Measurements from ENCODE around the gene MORC3. TPM values are rescaled to one million over a fixed set of nuclear protein-coding genes. Genes with fewer than 3 reads are reported as not detected.
A peak's percentile ranks its signal among the peaks of the same experiment; 100 is the strongest.
"Not testable (repeated sequence)": the region's sequence is repeated elsewhere in the genome, so short reads cannot be mapped to it uniquely, and the experiment has no call there.

The MORC3 gene
- total RNA-seq (2014; rRNA removed; shearing (Covaris generic)) = 14.3 and 17.7 TPM in 2 replicates

DNA sequence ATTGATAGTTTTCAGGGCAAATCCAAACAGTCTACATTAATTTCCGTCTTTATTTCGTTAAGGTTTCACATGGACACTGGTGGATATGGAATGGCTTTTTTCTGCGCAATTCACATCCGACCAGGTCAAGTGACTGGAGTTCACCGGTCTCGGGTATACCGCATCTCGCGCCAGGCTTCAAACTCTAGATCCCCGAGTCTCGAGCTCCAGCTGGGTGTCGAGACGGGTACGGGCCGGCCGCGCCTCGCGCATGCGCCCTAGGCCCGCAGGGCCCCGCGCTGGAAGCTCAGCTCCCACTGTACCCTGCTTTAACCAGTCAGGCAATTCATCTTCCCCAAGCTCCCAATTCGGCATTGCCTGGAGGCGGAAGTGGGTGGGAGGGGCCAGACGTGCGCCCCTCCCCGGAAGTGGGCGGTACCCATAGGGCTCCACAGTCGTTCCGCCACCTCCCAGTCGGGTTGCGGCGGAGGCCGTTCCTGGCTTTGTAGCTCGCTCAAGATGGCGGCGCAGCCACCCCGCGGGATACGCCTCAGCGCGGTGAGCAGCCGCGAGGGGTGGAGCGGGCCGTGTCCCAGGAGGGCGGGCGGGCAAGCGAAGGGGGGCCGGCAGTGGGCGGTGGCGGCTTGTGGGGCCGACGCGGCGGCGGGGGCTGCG, at the start of gene MORC3:
MORC3 (plus strand) TSS at position 431 of the 654 bp plus-strand sequence; CDS start at position 499, 68 bp downstream.
- peak; percentile 99 for DNase-seq (ENCODE audit: low spot score)

- not testable (repeated sequence) for DNase-seq (ENCODE audit: low spot score)
Measured at GRCh38 chr21:36270786-36271695, 49.0 kb upstream of the MORC3 start.

DNA sequence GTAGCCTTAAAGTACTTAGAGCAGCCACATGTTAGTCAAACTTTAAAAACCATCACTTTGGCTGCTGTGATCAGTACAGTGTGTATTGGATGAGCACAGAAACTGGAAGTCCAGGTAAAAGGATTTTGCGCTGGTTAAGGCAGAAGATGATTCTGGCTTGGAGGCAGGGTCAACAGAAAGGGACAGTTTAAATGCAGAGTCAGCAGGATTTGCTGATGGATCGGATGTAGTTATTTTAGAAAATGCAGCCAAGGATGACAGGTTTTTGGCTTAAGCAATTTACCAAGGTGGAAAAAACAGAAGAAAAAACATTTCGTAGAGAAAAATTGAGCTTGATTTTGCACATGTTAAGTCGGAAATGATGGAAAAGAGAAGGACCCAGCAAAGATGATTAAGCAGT, 45.9 kb upstream of the MORC3 start:
- DNase-seq (ENCODE audit: low spot score) = no peak

DNA sequence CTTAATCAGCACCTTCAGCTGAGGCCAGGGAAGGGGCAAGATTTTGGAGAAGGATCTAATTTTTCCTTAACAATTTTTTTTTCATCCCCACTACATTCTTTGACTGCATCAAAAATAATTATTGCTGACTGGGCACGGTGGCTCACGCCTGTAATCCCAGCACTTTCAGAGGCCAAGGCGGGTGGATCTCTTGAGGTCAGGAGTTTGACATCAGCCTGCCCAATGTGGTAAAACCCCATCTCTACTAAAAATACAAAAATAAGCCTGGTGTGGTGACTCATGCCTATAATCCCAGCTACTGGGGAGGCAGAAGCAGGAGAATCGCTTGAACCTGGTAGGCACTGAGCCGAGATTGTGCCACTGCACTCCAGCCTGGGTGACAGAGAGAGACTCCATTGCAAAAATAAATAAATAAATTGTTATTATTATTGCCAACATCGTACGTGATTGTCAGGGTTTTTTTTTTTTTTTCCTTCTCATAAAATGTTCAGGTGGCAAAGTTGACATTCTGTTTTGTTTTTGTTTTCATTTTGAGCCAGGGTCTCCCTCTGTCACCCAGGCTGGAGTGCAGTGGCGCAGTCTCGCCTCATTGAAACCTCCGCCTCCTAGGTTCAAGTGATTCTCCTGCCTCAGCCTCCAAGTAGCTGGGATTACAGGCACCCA, 37.3 kb upstream of the MORC3 start:
- DNase-seq (ENCODE audit: low spot score) = peak; percentile 51

GRCh38 chr21:36283231-36283622, 36.8 kb upstream of the MORC3 start:
- not testable (repeated sequence) for DNase-seq (ENCODE audit: low spot score)

- DNase-seq (ENCODE audit: low spot score) = no peak
Measured at GRCh38 chr21:36288651-36289243, 31.2 kb upstream of the MORC3 start.

- DNase-seq (ENCODE audit: low spot score) = no peak
Measured at GRCh38 chr21:36291509-36291908, 28.5 kb upstream of the MORC3 start.

- DNase-seq (ENCODE audit: low spot score) = no peak
Measured at GRCh38 chr21:36297406-36297937, 22.5 kb upstream of the MORC3 start.

DNA sequence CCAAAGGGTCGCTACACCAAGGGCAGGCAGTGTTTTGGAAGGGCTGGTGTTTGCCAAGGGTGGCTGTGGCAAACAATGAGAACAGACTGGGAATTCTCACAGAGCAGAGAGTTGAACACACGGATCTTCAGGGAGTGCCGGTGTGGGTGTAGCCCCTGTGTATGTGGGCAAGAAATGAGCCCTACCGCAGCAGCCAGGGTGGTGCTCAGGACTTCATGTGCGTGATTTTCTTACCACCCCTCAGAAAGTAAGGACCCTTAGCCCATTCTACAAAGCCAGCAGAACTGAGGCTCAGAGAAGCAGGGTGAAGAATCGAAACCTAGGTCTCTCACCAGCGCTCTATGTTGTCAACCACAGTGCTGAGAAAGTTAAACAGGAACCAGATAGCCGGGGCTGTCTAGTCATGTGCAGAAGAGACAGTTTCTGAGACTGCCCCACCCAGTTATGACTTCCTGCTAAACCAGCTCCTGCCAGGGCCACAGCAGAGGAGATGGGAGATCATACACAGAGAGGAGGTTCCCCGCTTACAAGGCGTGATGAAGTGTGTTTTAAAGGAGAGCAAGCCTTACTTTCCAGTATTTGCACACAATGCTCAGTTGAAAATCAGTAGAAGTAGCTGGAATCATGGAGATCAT, 21.9 kb upstream of the MORC3 start:
- peak; percentile 26 for DNase-seq (ENCODE audit: low spot score)

DNA sequence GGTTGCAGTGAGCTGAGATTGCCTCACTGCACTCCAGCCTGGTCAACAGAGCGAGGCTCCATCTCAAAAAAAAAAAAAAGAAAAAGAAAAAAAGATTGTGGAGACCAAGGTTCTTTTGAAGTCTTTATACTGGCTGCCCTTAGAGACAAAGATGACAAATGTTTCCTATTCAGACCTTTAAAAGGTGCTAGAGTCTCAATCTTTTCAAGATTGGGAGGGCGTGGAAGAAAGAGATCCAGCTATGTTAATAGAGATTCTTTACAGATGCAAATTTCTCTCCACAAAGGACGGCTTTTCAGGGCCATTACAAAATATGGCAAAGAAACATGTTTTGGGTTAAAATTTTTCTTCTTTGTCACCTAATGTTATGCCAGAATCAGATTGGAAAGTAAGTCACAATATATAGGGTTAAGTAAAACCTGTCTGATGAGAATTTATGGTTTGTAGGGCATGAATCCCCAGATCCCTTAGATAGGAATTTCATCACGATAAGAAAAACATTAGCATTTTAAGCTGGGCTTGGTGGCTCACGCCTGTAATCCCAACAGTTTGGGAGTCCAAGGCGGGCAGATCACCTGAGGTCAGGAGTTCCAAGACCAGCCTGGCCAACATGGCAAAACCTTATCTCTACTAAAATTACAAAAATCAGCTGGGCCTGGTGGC, 13.0 kb upstream of the MORC3 start:
- DNase-seq (ENCODE audit: low spot score) = no peak

DNA sequence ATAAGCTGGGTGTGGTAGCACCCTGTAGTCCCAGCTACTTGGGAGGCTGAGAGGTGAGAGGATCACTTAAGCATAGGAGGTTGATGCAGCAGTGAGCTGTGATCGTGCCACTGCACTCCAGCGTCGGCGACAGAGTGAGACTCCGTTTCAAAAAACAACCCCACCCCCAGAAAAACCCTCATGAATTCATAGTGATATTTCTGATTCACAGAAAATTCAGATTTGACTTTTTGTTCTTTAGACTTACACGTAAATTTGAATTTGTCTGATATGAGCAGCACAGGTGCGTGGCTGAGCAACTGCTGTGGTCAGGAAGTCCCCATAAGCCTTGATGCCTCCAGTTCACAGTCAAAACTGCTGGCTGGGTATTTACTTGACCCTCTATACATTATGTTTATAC, 10.0 kb upstream of the MORC3 start:
- DNase-seq (ENCODE audit: low spot score) = no peak

DNA sequence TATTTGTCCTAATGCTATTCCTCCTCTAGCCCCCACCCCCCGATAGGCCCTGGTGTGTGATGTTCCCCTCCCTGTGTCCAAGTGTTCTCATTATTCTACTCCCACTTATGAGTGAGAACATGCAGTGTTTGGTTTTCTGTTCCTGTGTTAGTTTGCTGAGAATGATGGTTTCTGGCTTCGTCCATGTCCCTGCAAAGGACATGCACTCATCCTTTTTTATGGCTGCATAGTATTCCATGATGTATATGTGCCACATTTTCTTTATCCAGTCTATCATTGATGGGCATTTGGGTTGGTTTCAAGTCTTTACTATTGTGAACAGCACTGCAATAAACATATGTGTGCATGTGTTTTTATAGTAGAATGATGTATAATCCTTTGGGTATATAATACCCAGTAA, 6.6 kb upstream of the MORC3 start:
- DNase-seq (ENCODE audit: low spot score) = not testable (repeated sequence)

GRCh38 chr21:36316045-36316444, 4.0 kb upstream of the MORC3 start:
- not testable (repeated sequence) for DNase-seq (ENCODE audit: low spot score)

DNA sequence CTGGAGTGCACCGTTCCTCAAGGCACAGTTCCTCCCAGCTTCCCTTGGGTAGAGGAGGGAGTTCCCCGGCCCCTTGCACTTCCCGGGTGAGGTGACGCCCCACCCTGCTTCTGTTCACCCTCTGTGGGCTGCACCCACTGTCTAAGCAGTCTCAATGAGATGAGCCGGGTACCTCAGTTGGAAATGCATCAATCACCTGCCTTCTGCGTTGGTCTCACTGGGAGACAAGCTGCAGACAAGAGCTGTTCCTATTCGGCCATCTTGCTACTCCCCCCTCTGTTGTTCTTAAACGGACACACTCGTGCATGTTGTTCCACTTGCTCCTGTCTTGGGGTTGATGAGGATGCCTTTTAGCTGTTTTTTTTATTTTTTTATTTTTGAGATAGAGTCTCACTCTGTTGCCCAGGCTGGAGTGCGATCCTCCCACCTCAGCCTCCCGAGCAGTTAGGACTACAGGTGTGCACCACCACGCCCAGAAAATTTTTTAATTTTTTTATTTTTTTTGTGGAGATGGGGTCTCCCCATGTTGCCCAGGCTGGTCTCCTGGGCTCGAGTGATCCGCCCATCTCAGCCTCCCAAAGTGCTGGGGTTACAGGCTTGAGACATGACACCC, 3.0 kb upstream of the MORC3 start:
- DNase-seq (ENCODE audit: low spot score) = no peak

DNA sequence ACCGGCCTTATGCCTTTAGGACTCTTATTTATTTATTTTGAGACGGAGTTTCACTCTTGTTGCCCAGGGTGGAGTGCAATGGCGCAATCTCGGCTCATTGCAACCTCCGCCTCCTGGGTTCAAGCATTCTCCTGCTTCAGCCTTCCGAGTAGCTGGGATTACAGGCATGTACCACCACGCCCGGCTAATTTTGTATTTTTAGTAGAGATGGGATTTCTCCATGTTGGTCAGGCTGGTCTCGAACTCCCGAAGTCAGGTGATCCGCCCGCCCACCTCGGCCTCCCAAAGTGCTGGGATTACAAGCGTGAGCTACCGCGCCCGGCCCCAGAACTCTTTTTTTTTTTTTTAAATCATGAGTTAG, 611 bp upstream of the MORC3 start:
- not testable (repeated sequence) for DNase-seq (ENCODE audit: low spot score)

- peak; percentile 49 for DNase-seq (ENCODE audit: low spot score)
Measured at GRCh38 chr21:36320421-36321324, 676 bp downstream of the MORC3 start.

DNA sequence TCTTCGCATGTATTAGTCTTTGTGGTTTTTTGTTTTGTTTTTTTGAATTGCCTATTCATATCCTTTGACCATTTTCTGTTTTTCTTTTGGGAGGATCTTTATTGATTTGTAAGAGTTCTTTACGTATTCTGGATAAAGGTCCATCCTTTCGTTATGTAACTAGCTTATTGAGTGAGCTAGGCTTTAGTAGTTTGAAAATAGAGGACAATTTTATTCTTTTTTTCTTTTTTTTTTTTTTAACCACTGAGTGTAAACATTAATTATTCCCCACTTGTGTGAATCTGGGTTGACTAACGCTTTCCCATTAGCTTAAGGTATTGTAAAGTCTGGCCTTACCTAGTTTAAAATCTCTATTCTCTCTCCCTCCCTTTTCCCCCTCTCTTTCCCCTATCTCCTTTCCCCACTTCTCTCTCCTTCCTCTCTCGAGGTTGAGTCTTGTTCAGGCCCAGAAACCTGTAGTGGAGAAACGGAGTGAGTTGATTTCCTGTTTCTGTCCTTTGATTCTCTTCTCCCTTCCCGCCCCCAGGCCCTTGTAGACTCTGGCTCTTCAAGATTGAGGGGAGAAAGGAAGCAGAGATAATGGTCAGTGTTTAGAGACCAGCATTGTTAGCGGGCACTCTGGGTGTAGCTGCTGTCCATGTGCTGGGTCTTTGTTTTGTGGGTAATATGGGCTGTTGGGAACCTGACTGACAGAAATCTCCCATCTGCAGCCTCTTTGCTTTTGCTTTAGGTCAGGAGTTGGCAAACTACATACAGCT, 1.5 kb downstream of the MORC3 start:
- DNase-seq (ENCODE audit: low spot score) = no peak

GRCh38 chr21:36322083-36322424, 2.1 kb downstream of the MORC3 start:
- DNase-seq (ENCODE audit: low spot score) = no peak

GRCh38 chr21:36323032-36323431, 3.0 kb downstream of the MORC3 start:
- no peak for DNase-seq (ENCODE audit: low spot score)

Measured in H4 (cell line).